Measurements from ENCODE around the gene CLDN24.

Gene CLDN24

DNA sequence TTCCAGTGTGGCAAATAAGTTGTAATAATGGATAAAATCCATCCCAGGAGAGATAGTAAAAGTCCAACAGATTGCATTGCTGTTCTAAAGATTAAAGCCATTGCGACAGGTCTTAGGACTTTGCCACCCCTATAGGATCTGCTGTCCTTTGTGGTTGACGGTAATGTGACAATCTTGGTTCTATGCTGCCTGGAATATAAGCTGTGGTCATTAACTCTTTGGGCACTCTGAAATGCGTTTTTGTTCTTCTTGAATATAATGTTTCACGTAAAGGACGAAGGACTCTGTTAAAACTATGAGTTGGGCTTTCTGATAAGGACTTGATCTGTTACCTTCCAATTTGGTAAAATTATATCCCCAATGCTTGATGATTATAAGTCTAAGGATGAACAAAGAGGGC is at the start of gene CLDN24:
Gene CLDN24 (minus strand): TSS at position 101 of the 400 bp plus-strand sequence. CDS start 0 bp downstream, at position 101.
- DNase-seq (ENCODE audit: extremely low read depth in 1 of 2, low read depth in 1 of 2): no peak

GRCh38 chr4:183370786-183371185 is 48.6 kb upstream of the CLDN24 start:
- no peak for DNase-seq (ENCODE audit: extremely low read depth in 1 of 2, low read depth in 1 of 2)

DNA sequence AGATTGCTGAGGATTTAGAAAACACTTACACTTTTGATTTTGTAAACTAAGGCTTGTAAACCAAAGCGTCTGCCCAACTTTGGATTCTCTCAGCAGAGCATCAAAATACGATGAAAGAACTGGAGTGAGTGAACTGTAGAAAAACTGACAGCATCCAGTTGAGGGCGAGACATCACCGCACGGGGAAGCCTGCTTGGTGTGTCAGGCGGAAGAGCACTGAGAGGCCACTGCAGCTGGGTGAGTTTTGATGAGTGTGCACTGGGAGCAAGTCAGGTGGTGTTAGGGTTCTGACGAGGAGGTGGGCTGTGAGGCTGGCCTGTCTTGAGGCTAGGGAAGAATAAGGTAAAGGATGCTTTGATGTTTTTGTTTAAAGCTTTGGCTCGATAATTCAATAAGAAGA is 46.8 kb upstream of the CLDN24 start:
- DNase-seq (ENCODE audit: extremely low read depth in 1 of 2, low read depth in 1 of 2): no peak

DNA sequence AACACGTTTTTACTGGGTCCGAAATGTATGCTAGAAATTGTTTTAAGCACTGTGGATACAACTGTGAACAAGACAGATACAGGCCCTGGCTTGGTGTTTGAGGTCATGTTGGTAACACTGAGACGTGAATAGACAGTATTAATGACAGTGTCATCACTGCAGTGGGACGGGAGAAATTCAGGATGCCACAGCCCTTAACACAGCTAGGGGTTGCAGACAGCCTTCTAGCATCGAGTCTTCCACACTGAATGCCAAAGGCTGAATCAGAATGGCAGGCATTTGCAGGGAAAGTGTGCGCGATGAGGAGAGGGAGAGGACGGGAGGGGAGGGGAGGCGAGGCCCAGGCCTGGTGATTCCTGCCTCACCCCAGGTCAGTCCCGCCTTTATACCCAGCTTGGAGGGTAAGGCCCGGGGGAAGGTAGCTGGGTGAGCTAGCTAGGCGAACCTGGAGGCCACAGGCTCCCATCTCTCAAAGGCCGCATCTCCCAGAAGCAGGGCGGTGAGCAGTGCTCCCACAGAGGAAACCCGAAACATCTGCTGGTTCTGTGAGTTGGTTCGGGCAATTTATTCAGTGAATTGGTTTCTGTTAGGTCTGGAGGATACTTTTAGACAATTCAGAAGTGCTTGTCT is 44.1 kb upstream of the CLDN24 start:
- DNase-seq (ENCODE audit: extremely low read depth in 1 of 2, low read depth in 1 of 2): no peak

DNA sequence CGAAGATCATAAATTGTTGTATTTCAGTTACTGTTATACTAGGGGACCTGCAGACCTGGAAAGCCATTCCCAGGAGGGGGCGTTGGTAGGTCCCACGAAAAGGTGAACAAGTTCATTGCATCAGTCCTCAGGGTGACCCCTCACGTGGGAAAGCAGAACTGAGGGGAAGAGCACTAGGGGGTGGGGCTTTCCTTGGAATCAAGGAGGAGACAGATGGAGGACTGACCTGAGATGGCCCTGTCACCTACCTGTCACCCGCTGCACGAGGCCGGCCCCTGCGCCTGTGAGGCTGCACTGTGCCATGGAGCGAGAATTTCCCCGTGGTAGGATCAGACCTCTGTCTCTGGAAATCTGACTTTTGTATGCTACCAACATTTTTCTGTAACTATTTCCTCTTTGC is 41.8 kb upstream of the CLDN24 start:
- DNase-seq (ENCODE audit: extremely low read depth in 1 of 2, low read depth in 1 of 2): no peak

- DNase-seq (ENCODE audit: extremely low read depth in 1 of 2, low read depth in 1 of 2): no peak
These were observed 40.8 kb upstream of the CLDN24 start for GRCh38 chr4:183362916-183363542.

DNA sequence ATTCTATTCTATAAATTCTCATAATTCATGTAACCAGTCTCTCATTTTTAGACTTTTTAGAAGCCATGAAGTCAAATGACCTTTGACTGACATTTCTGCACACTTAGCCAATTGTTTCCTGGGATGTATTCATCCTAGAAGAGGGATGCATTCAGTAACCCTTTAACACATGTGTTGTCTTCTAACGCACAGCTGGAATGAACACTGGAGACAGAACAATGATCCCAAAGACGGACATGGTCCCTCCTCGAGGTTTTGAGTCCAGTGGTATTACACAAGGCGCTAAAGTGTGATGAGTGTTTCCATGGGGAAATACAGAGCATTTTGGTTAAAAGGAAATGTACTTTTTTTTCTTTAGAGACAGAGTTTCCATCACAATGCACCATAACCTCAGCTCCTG is 39.8 kb upstream of the CLDN24 start:
- DNase-seq (ENCODE audit: extremely low read depth in 1 of 2, low read depth in 1 of 2): no peak

DNA sequence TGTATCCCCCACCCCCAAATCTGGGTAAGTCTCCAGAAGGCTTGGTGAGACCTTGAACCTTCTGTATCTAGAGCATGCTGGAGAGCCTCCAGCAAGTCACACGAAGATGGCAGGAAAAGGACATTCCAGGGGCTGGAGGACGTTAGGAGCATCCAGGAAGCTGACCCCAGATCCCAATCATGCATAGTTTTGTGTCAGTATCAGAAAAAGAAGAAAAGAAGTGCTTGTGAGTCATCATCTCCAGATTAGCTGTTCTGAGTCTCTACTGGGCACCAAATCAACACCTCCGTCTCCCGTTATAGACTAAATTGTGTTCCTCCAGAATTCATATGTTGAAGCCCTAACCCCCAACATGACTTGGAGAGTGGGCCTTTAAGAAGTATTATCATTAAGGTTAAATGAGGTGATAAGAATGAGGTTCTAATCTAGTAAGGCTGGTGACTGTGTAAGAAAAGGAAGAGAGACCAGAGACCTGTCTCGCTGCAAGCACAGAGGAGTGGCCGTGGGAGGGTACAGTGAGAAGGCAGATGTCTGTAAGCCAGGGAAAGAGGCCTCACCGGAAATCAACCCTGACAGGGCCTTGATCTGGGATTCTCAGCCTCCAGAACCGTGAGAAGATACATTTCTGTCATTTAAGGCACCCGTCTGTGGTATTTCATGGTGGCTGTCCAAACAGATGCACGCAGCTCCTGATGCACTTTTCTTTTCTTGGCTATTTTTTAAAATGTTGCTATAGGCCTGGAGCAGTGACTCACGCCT is 38.1 kb upstream of the CLDN24 start:
- no peak for DNase-seq (ENCODE audit: extremely low read depth in 1 of 2, low read depth in 1 of 2)

GRCh38 chr4:183358215-183358755 is 36.1 kb upstream of the CLDN24 start:
- no peak for DNase-seq (ENCODE audit: extremely low read depth in 1 of 2, low read depth in 1 of 2)

DNA sequence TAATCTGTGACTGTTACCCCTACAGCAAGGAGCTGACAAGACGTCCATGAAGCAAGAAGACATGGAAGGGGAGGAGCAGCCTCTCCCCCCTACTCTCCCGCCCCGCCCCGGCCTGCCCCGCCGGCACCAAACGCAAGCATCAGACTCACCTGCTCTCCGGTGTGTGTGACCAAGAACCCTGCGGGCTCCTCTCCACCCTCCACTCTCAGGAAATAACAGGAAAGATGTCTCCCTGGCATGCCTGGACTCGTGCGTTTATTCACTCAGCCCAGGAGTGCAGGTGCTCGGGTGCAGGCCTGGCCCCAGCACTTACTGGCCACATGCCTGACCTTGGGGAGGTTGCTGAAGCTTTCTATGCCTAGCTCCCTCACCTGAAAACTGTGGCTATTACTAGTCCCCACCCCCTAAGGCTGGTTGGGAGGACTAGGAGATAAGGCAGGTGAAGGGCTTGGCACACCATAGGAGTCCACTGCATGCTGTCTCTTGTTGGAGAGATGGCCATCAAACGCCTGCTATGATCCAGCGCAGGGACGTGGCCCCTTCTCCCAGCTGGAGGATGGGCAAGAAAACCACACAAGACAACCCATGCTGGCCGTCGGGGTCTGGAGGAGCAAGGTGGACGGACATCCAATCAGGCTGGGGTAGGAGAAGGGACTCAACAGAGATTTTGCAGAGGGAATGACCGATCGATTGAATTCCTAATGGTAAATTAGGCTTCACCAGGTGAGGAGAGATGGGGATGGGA is 34.9 kb upstream of the CLDN24 start:
- no peak for DNase-seq (ENCODE audit: extremely low read depth in 1 of 2, low read depth in 1 of 2)

DNA sequence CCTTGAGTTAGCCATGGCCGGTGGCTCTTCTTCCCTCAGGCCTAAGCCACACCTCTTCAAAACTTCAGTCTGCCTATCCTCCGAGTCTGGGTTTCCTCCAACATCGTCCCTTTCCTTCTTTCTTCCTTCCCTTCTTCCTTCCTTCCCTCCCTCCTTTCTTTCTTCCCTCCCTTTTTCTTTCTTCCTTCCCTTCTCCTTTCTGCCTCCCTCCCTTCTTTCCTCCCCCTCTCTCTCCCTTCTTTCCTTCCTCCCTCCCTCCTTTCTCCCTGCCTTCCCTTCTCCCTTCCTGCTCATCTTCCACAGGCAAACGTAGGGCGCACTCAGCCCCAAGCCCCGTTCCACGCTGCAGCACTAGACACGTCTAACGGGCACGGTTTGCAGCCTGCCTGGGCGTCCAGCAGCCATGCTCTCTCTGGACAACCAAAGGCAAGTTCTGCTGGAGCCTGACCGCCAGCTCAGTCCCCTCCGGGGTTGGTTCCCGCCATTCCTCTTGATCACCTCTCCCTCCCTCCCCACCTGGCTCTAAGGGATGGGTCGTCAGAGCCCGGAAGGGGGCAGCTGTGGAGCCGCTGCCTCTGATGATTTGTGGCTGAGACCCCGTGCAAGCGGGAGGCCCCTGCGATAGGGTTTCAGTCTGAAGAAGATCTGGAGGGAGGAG is 34.1 kb upstream of the CLDN24 start:
- no peak for DNase-seq (ENCODE audit: extremely low read depth in 1 of 2, low read depth in 1 of 2)

- DNase-seq (ENCODE audit: extremely low read depth in 1 of 2, low read depth in 1 of 2): no peak
These were observed 33.2 kb upstream of the CLDN24 start for GRCh38 chr4:183355405-183355804.

- no peak for DNase-seq (ENCODE audit: extremely low read depth in 1 of 2, low read depth in 1 of 2)
These were observed 32.0 kb upstream of the CLDN24 start for GRCh38 chr4:183354219-183354618.

DNA sequence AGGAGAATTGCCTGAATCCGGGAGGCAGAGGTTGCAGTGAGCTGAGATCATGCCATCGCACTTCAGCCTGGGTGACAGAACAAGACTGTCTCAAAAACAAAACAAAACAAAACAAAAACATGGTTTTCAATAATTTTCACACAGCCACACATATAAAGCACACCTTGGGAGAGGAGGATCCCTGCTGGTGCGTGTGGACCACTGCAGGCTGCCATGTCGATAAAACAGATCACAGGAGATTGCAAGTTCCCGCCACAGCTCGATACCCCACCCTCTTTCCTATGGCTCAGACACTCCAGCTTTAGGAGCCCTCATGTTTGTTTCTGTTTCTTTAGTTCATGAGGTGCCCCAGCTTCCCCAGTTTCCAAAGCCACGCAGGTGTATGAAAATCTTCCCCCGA is 31.3 kb upstream of the CLDN24 start:
- DNase-seq (ENCODE audit: extremely low read depth in 1 of 2, low read depth in 1 of 2): no peak

GRCh38 chr4:183352546-183352945 is 30.3 kb upstream of the CLDN24 start:
- no peak for DNase-seq (ENCODE audit: extremely low read depth in 1 of 2, low read depth in 1 of 2)

GRCh38 chr4:183350317-183351071 is 28.3 kb upstream of the CLDN24 start:
- no peak for DNase-seq (ENCODE audit: extremely low read depth in 1 of 2, low read depth in 1 of 2)

- DNase-seq (ENCODE audit: extremely low read depth in 1 of 2, low read depth in 1 of 2): no peak
These were observed 27.4 kb upstream of the CLDN24 start for GRCh38 chr4:183349673-183350072.

- DNase-seq (ENCODE audit: extremely low read depth in 1 of 2, low read depth in 1 of 2): no peak
These were observed 26.8 kb upstream of the CLDN24 start for GRCh38 chr4:183348706-183349659.

GRCh38 chr4:183348136-183348535 is 25.9 kb upstream of the CLDN24 start:
- no peak for DNase-seq (ENCODE audit: extremely low read depth in 1 of 2, low read depth in 1 of 2)

Data from activated CD8-positive, alpha-beta memory T cell treated with anti-CD3 and anti-CD28 coated beads for 1 hour (primary cell).